Stomach (tissue), 9 donors: Measurements from ENCODE around the gene P3R3URF. TPM values are rescaled to one million over a fixed set of nuclear protein-coding genes. Genes with fewer than 3 reads are reported as not detected.

Experiments
- DNase-seq, 2 donors: peaks; one replicate each; pipeline versions ENCODE4 v3.0.0 to v3.0.0-alpha.2; 2013 to 2019
- H3K27ac ChIP-seq, 5 donors: fragments of 200-600 bp in 4 of 5; sonication (generic) in 4 of 5; one replicate each; pipeline ENCODE4 v1.5.1; 2013 to 2019; ENCODE audit warnings: mild to moderate bottlenecking in 1 of 5, moderate library complexity in 1 of 5
- H3K27me3 ChIP-seq, 3 donors: fragments of 200-600 bp; sonication (generic); one replicate each; pipeline ENCODE4 v1.5.1; 2017 to 2019; ENCODE audit warnings: mixed run types in 1 of 3
- H3K36me3 ChIP-seq, 4 donors: fragments of 200-600 bp; sonication (generic); 1 replicate in 3 of 4; 2 replicates in 1 of 4; pipeline ENCODE4 v1.5.1; 2016 to 2019
- H3K4me1 ChIP-seq, 4 donors: fragments of 200-600 bp; sonication (generic); one replicate each; pipeline ENCODE4 v1.5.1; 2016 to 2019
- H3K4me3 ChIP-seq, 4 donors: fragments of 200-600 bp; sonication (generic) in 3 of 4; one replicate each; pipeline ENCODE4 v1.5.1; 2016 to 2019; ENCODE audit warnings: mild to moderate bottlenecking in 1 of 4
- H3K9me3 ChIP-seq, 4 donors: fragments of 200-600 bp; sonication (generic); one replicate each; pipeline ENCODE4 v1.5.1; 2016 to 2019
- EP300 ChIP-seq: sonication (generic); formaldehyde crosslinking; IDR thresholded peaks from one replicate; pipeline ENCODE4 v1.6.1; 2017; ENCODE audit warnings: antibody characterized with exemption
- POLR2A ChIP-seq, 4 donors: fragments of 450-650 bp; IDR thresholded peaks; one replicate each; pipeline ENCODE4 v1.6.1; 2016; ENCODE audit warnings: antibody characterized with exemption in 4 of 4, control low read depth in 2 of 4, mild to moderate bottlenecking in 1 of 4, moderate library complexity in 1 of 4
- POLR2AphosphoS5 ChIP-seq, 3 donors: sonication (generic); formaldehyde crosslinking; IDR thresholded peaks; one replicate each; pipeline ENCODE4 v1.6.1; 2016; ENCODE audit warnings: antibody characterized with exemption in 3 of 3
- WGBS, 5 donors: extraction: QIAGEN DNeasy Blood & Tissue Kit in 3 of 5; methylation state at CpG; one replicate each; pipeline versions ENCODE4 v1.1.5 to v1.1.7; 2013 to 2018; 5-methylcytosine and 5-hydroxymethylcytosine counted together
- intact Hi-C: fragments of 100-400 bp; cut with DNase I; formaldehyde crosslinking; loops from one replicate; pipeline ENCODE4 v1.15.1; 2023; ENCODE audit warnings: low total_unique reads
- polyA plus RNA-seq, 3 donors: library from polyadenylated mRNA; stranded (reverse); fragments of 200-250 nt; gene quantifications; one replicate each; pipeline ENCODE4 v1.2.3, GENCODE V29; 2013
- total RNA-seq, 5 donors: library from RNA; depleted of rRNA; stranded (reverse); fragments of >200 nt; gene quantifications; one replicate each; pipeline versions ENCODE4 v1.1.0 to v1.2.3, GENCODE V29; 2014 to 2016
- TF ChIP-seq, protein P1 (sequence below), 7 experiments: fragments of 450-650 bp in 4 of 7; fragments of 200-600 bp in 3 of 7; sonication (generic) in 3 of 7; IDR thresholded peaks; one replicate each; pipeline ENCODE4 v1.5.1; 2016 to 2019; ENCODE audit warnings: antibody characterized with exemption in 7 of 7, control low read depth in 2 of 7, mild to moderate bottlenecking in 1 of 7
- donor health status: healthy with polysubstance abuse.
- donor health status: Bipolar disorder and iron deficiency.
- donor health status: healthy.

The P3R3URF gene
- total and polyA plus RNA-seq, 8 donors, result not detected

DNA sequence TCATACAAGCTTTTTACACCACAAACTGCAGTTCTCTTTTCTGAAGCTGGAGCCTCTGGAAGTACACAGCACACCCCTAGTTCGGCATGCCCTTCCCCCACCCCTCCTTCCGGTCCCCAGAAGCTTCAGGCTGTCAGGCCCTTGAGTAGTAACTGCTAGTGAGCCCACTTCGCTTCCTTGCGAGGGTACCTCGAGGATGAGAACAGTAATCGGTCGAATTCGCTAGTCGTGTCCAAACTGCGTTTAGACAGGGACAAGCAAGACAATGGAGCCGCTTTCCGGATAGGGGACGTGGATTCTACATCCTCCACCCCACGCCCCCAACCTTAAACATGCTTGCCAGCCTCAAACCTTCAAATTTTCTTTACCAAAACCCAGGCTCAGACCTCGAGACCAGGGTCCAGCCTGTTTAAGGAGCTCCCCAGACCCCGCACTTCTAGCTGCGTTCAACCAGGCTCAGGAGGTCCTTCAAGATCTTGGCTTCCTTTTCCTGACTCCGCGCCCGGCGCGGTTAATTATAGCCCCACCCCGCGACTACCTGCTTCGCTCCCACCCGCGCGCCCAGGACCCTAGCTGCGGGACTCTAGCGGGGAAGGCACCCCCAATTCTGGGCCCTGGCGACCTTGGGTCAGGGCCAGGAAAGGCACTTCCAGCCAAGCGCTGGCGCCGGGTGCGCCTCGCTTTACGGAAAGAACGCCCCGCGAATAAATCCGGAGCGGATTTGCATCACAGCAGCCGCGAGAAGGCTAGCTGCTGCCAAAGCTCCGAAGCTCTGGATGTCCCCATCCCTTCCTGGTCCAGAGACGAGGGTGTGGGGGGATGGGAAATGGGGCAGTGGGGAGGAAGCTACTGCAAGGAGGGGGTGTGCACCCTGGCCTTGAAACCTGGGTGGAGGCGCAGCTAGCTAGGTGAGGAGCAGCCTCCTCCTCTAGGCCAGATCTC is 9.5 kb downstream of the P3R3URF start:
- H3K36me3 ChIP-seq, result no peaks in the 10 kb centered on the region
- intact Hi-C loops, result no loop called here
- peak overlapping the region; percentile 53 to 58 (median 55) for H3K4me3 ChIP-seq
- WGBS, 5 donors, result 11 to 26% (median 15%) methylated on average over 42 to 47 of the region's 47 CpGs
- H3K27me3 ChIP-seq, result peaks cover 0 to 23% (median 0%) of the 10 kb centered on the region in 3 donors
- H3K4me1 ChIP-seq, result peaks cover 18 to 29% (median 26%) of the 10 kb centered on the region in 4 donors
- peak; percentile 41 to 76 for DNase-seq
- H3K9me3 ChIP-seq, result no peaks in the 10 kb centered on the region
- peak overlapping the region; percentile 46 to 75 (median 69) for H3K27ac ChIP-seq
- TF ChIP-seq POLR2AphosphoS5 (IDR thresholded peaks at IDR 0.05), result peak; percentile 21 to 48 (median 33)
- TF ChIP-seq EP300, result peak; percentile 41
- no peak for TF ChIP-seq POLR2A (IDR thresholded peaks at IDR 0.05)
- TF ChIP-seq, protein P1, sequence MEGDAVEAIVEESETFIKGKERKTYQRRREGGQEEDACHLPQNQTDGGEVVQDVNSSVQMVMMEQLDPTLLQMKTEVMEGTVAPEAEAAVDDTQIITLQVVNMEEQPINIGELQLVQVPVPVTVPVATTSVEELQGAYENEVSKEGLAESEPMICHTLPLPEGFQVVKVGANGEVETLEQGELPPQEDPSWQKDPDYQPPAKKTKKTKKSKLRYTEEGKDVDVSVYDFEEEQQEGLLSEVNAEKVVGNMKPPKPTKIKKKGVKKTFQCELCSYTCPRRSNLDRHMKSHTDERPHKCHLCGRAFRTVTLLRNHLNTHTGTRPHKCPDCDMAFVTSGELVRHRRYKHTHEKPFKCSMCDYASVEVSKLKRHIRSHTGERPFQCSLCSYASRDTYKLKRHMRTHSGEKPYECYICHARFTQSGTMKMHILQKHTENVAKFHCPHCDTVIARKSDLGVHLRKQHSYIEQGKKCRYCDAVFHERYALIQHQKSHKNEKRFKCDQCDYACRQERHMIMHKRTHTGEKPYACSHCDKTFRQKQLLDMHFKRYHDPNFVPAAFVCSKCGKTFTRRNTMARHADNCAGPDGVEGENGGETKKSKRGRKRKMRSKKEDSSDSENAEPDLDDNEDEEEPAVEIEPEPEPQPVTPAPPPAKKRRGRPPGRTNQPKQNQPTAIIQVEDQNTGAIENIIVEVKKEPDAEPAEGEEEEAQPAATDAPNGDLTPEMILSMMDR (IDR thresholded peaks at IDR 0.05), result no peak

DNA sequence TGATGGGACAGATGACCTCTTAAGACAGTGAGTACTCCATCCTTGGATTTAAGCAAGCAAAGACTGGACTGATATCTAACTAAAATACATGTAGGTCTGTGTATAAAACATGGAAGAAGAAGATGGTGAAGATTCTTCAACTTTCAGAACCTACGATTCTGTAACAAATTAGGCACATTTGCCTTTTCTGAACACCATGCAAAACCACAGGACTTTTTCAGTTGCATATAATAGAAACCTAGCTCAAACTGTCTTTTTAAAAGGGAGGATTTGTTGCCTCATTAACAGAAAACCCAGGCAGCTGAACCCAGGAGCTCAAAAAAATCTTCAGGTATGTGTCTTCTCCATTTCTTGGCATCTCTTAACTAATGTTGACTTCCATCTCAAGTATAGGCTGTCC is 16.1 kb downstream of the P3R3URF start:
- TF ChIP-seq POLR2AphosphoS5 (IDR thresholded peaks at IDR 0.05) (no peak), POLR2A (IDR thresholded peaks at IDR 0.05) (no peak), EP300 (no peak)
- TF ChIP-seq, protein P1 (IDR thresholded peaks at IDR 0.05), result no peak
- no peak overlapping the region for H3K4me3 ChIP-seq
- no peaks in the 10 kb centered on the region for H3K27me3 ChIP-seq
- no peak overlapping the region for H3K27ac ChIP-seq
- no peaks in the 10 kb centered on the region for H3K36me3 ChIP-seq
- intact Hi-C loops, result no loop called here
- 87 to 95% (median 92%) methylated on average over 1 of the region's 1 CpG for WGBS, 5 donors
- no peak for DNase-seq
- H3K9me3 ChIP-seq, result no peaks in the 10 kb centered on the region
- no peaks in the 10 kb centered on the region for H3K4me1 ChIP-seq

DNA sequence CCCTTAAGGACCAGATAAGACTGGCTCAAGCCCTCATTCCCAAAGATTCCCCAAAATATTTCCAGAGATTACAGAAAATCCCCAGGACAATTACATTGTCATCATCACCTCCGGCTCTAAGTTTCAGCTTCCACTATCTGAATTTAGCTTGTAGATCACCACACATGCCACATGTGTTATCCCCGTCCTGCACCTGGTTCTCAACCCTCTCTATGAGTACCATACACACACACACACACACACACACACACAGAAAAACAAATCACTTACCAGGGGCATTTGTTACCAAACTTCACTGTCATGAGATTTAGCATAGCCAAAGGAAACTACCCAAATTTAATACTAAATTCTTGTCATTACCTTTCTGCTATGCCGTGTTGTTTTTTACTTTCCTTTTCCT is 16.8 kb downstream of the P3R3URF start:
- WGBS, 5 donors, result 71 to 77% (median 74%) methylated on average over 3 of the region's 3 CpGs
- H3K9me3 ChIP-seq, result no peaks in the 10 kb centered on the region
- no peaks in the 10 kb centered on the region for H3K27me3 ChIP-seq
- TF ChIP-seq, protein P1 (IDR thresholded peaks at IDR 0.05), result no peak
- TF ChIP-seq POLR2AphosphoS5 (IDR thresholded peaks at IDR 0.05) (no peak), EP300 (no peak), POLR2A (IDR thresholded peaks at IDR 0.05) (no peak)
- no peaks in the 10 kb centered on the region for H3K4me1 ChIP-seq
- no peak overlapping the region for H3K27ac ChIP-seq
- H3K36me3 ChIP-seq, result no peaks in the 10 kb centered on the region
- intact Hi-C loops, result no loop called here
- no peak for DNase-seq
- H3K4me3 ChIP-seq, result no peak overlapping the region

DNA sequence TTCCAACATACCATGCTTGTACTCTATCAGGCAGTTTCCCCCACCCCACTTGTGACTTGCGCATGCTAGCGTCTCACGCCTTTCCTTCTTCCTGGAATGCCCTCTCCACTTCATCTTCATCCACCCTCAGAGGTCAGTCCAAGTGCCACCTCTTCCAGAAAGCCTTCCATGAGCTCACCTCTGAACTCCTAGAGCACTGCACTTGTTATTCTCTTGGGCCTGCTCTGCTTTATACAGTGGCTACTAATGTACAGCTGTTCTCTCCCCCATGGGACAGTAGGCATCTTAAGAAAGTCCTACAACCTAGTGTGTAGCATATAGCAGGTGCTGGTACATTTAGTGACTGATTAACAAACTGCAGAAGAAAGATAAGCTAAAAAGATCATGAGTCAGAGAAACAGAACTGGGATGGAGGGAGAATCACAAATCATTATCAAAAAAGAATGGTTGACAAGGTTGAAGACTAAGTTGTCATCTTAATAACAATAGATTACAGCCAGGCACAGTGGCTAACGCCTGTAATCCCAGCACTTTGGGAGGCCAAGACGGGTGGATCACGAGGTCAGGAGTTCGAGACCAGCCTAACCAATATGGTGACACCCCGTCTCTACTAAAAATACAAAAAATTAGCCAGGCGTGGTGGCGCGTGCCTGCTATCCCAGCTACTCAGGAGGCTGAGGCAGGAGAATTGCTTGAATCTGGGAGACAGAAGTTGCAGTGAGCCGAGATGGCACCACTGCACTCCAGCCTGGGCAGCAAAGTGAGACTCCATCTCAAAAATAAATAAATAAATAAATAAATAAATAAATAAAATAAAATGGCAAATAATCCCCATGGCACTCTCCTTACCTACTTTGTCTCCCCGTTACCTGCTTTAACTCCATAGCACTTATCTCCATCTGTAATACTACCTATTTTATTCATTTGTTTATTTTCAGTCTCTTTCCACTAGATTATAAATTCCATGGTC is 17.7 kb downstream of the P3R3URF start:
- H3K9me3 ChIP-seq, result no peaks in the 10 kb centered on the region
- no peaks in the 10 kb centered on the region for H3K36me3 ChIP-seq
- H3K27me3 ChIP-seq, result no peaks in the 10 kb centered on the region
- intact Hi-C loops, result no loop called here
- H3K27ac ChIP-seq, result no peak overlapping the region
- H3K4me1 ChIP-seq, result no peaks in the 10 kb centered on the region
- TF ChIP-seq, protein P1 (IDR thresholded peaks at IDR 0.05), result no peak
- no peak for TF ChIP-seq POLR2A (IDR thresholded peaks at IDR 0.05)
- TF ChIP-seq POLR2AphosphoS5 (IDR thresholded peaks at IDR 0.05), result no peak
- TF ChIP-seq EP300, result no peak
- no peak for DNase-seq
- WGBS, 5 donors, result 87 to 92% (median 90%) methylated on average over 13 of the region's 13 CpGs
- H3K4me3 ChIP-seq, result no peak overlapping the region
